ENCODE data around the gene NPAS4.
A peak's percentile ranks its signal among the peaks of the same experiment; 100 is the strongest.

Gene NPAS4

DNA sequence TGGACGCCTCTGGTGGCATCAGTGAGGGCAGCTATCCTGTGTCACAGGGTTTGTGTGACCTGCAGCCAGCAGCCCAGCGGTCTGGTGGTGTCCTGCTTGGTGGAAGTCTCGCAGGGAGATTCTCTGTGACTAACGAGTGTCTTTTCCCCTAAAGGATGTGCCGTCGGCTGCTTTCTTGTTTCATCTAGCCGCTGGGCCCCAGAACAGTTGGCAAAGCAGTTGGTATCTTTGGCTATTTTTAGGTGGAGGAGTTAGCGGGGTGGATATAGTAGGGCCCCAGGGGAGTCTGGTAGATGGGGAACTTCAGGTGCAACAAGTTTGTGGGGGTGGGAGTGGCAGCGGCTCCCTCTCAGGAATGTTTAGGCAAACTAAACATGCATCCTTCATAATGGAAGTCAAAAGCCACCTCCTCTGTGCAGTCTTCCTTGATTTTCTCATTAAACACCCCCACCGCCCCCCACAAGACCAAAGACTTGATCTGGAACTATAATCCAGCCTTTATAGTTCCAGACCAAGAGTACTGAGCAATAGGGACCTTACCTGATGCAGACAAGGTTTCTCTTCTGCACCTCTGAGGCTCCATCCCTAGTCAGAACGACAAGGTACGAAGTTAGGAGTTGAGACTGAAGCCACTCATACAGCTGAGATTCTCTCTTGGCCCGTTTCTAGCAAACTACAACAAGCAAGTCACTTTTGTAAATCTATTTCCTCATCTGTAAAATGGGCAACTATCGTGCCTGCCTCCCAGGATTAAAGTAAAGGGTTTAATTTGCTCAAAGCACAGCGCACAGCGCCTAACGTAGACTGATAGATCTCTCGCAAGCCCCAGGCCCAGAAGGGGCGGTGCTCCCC lies 44.8 kb downstream of the NPAS4 start:
- TF ChIP-seq ZNF544 (tag by site-specific recombination; IDR thresholded peaks at IDR 0.05) (no peak), SCRT2 (tag by site-specific recombination; IDR thresholded peaks at IDR 0.05) (0 out of 2 replicates have a peak, but pooled peaks have one; percentile 15), ZNF324 (tag by site-specific recombination; IDR thresholded peaks at IDR 0.05) (no peak), MEIS1 (CRISPR knock-in tag; IDR thresholded peaks at IDR 0.05; ENCODE audit: borderline replicate concordance) (no peak)
- POLR2A ChIA-PET: interaction anchor here (1.1 to 6.2 kb wide), 3 partner anchors 9 to 27 kb away, joined by 5 to 64 read pairs (median 22); partner anchors contain the start of genes DPP3 and MRPL11
- H3K9me3 ChIP-seq (ENCODE audit: control insufficient read depth, insufficient read depth, low read depth, low read length): no peaks in the 10 kb centered on the region
- H3K4me3 ChIP-seq (ENCODE audit: low read depth, low read length): no peak overlapping the region
- CTCF ChIA-PET: interaction anchor here (1.0 kb wide), 1 partner anchor 26 kb away, joined by 3 read pairs; no protein-coding TSS in a partner anchor
- H3K4me1 ChIP-seq (ENCODE audit: control insufficient read depth, insufficient read depth, low read length): no peaks in the 10 kb centered on the region
- peaks cover 0 to 17% of the 10 kb centered on the region in 2 experiments; a peak in 1 of 3 replicates for H3K36me3 ChIP-seq (ENCODE audit: control insufficient read depth in 2 of 2, insufficient read depth in 1 of 2, low read length in 2 of 2)
- H3K27ac ChIP-seq (ENCODE audit: extremely low read depth, low read depth, low read length): no peak overlapping the region

DNA sequence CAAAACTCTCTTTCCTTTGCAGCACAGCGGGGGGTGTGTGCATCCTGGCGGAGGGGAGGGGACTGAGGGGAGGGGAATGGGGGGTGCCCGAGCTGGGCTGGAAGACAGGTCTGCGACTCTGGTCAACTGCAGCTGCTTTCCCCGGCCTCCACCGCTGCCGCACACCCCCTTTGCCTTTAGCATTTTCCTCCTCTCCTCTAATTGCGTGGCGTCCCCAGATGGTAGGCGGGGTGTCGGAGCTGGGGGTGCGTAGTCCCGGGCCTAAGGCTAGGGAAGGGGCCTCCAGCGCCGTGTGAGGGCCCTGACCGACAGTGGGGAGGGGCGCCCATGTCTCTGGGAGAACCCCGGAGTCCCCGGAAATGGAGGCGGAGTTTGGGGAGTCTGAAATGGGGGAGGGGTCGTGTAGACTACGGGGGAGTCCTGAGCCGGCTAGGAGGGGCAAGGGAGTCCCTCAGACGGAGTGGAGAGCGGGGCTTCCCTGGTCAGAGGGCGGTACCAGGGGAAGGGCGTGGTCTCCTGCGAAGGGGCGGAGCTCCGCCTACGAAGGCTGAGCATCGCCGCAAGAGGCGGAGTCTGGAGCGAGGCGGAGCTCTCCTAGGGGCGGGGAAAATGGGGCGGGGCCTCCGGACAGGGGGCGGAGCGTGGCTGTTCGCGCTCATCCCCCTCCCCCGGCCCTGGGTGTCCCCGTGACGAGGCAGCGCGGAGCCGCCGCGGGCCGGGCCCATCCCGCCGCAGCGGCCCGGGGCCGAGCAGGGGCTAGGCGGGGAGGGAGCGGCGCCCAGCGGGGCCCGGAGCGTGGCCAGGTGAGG lies 45.6 kb downstream of the NPAS4 start, which contains the start of gene PELI3:
TSS of gene PELI3 (plus strand) at position 681 of the 809 bp plus-strand sequence. CDS start 1,224 bp downstream, outside the sequence.
- H3K27ac ChIP-seq (ENCODE audit: extremely low read depth, low read depth, low read length): no peak within 1 kb of the TSS; the same call in 1 of the 2 replicates
- peak; percentile 61; the same call in 1 of the 2 replicates for TF ChIP-seq KLF8 (tag by site-specific recombination; IDR thresholded peaks at IDR 0.05)
- TF ChIP-seq SP3 (tag by site-specific recombination; IDR thresholded peaks at IDR 0.05): peak; percentile 92
- TF ChIP-seq KLF1 (tag by site-specific recombination; IDR thresholded peaks at IDR 0.05): peak; percentile 77
- peak; percentile 100 for TF ChIP-seq ZXDB (tag by site-specific recombination; IDR thresholded peaks at IDR 0.05)
- peak; percentile 81 for TF ChIP-seq KLF9 (tag by site-specific recombination; IDR thresholded peaks at IDR 0.05; ENCODE audit: low read depth)
- TF ChIP-seq SP2 (tag by site-specific recombination; IDR thresholded peaks at IDR 0.05): peak; percentile 77
- peak; percentile 82; the same call in 1 of the 2 replicates for TF ChIP-seq ZBTB48 (tag by site-specific recombination; IDR thresholded peaks at IDR 0.05)
- TF ChIP-seq ZNF548 (tag by site-specific recombination; IDR thresholded peaks at IDR 0.05): no peak
- no peak for TF ChIP-seq ZNF843 (tag by site-specific recombination; IDR thresholded peaks at IDR 0.05)
- TF ChIP-seq ZNF335 (tag by site-specific recombination; conservative IDR thresholded peaks at IDR 0.05): peak; percentile 93
- TF ChIP-seq ZBTB20 (tag by site-specific recombination; IDR thresholded peaks at IDR 0.05): peak; percentile 76; the same call in 1 of the 2 replicates
- TF ChIP-seq ZNF221 (tag by site-specific recombination; IDR thresholded peaks at IDR 0.05; ENCODE audit: borderline replicate concordance): no peak
- TF ChIP-seq WT1 (tag by site-specific recombination; IDR thresholded peaks at IDR 0.05): 0 out of 2 replicates have a peak, but pooled peaks have one; percentile 8
- TF ChIP-seq ZNF121 (tag by site-specific recombination; IDR thresholded peaks at IDR 0.05): no peak
- no peak for TF ChIP-seq ZNF433 (tag by site-specific recombination; IDR thresholded peaks at IDR 0.05; ENCODE audit: low read depth)
- peak; percentile 31; the same call in 1 of the 2 replicates for TF ChIP-seq PRDM10 (tag by site-specific recombination; IDR thresholded peaks at IDR 0.05)
- peak; percentile 95 for TF ChIP-seq GLIS2 (tag by site-specific recombination; IDR thresholded peaks at IDR 0.05)
- peak; percentile 79 for TF ChIP-seq ZFHX2 (tag by site-specific recombination; conservative IDR thresholded peaks at IDR 0.05)
- no peak for TF ChIP-seq ZFP41 (tag by site-specific recombination; IDR thresholded peaks at IDR 0.05; ENCODE audit: borderline replicate concordance)
- 0 out of 2 replicates have a peak, but pooled peaks have one; percentile 23 for TF ChIP-seq ZNF341 (tag by site-specific recombination; IDR thresholded peaks at IDR 0.05; ENCODE audit: low read depth)
- TF ChIP-seq ZNF629 (tag by site-specific recombination; IDR thresholded peaks at IDR 0.05): no peak
- TF ChIP-seq ZNF404 (tag by site-specific recombination; IDR thresholded peaks at IDR 0.05): no peak
- TF ChIP-seq KLF16 (tag by site-specific recombination; IDR thresholded peaks at IDR 0.05): peak; percentile 78
- no peak for TF ChIP-seq ZNF19 (tag by site-specific recombination; IDR thresholded peaks at IDR 0.05; ENCODE audit: low read depth)
- peak; percentile 72 for TF ChIP-seq GLIS1 (tag by site-specific recombination; IDR thresholded peaks at IDR 0.05)
- peak; percentile 42; the same call in 1 of the 2 replicates for TF ChIP-seq EGR2 (tag by site-specific recombination; IDR thresholded peaks at IDR 0.05; ENCODE audit: low read depth)

More for the DNA sequence above, 45.6 kb downstream of the NPAS4 start, which contains the start of gene PELI3:
- ChIA-PET POLR2A (interaction anchor here (0.6 to 6.2 kb wide), 24 partner anchors 9 to 925 kb away, joined by 3 to 64 read pairs (median 3); partner anchors contain the start of genes BBS1, DPP3, MRPL11 and RBM14), CTCF (interaction anchor here (0.5 to 1.0 kb wide), 7 partner anchors 28 to 326 kb away, joined by 3 to 5 read pairs (median 4); partner anchors contain the start of genes CCDC87, CCS and MRPL11)
- no peaks in the 10 kb centered on the region for H3K4me1 ChIP-seq (ENCODE audit: control insufficient read depth, insufficient read depth, low read length)
- peaks cover 0 to 26% of the 10 kb centered on the region in 2 experiments; a peak in 1 of 3 replicates for H3K36me3 ChIP-seq (ENCODE audit: control insufficient read depth in 2 of 2, insufficient read depth in 1 of 2, low read length in 2 of 2)
- H3K4me3 ChIP-seq (ENCODE audit: low read depth, low read length): peak within 1 kb of the TSS; percentile 53
- H3K9me3 ChIP-seq (ENCODE audit: control insufficient read depth, insufficient read depth, low read depth, low read length): no peaks in the 10 kb centered on the region
